H1 (cell line): ENCODE results near the gene CCDC9B. TPM values are rescaled to one million over a fixed set of nuclear protein-coding genes. Genes with fewer than 3 reads are reported as not detected.

ENCODE experiments used
- CTCF ChIA-PET: fragments of 300-600 bp; sonication (Branson Sonifier 250); formaldehyde crosslinking; loops from one replicate; lab custom pipeline; 2021; ENCODE audit not compliant: partially characterized antibody; lab: Charles Lee
- POLR2A ChIA-PET: fragments of 300-600 bp; sonication (Branson Sonifier 250); formaldehyde crosslinking; loops from one replicate; lab custom pipeline; 2021; ENCODE audit warnings: inconsistent platforms; ENCODE audit not compliant: partially characterized antibody; lab: Charles Lee
- DNase-seq, 2 experiments: peaks; one replicate each; pipeline versions ENCODE4 v3.0.0 to v3.0.0-alpha.2; 2010 to 2022; ENCODE audit warnings: low spot score in 2 of 2, low read depth in 1 of 2, mixed read lengths in 1 of 2
- FAIRE-seq: peaks from 2 replicates; lab custom pipeline; 2011; peaks lifted over from hg19 to GRCh38; lab: Jason Lieb, UNC
- H2AFZ ChIP-seq: 2 replicates; pipeline ENCODE4 v1.8.1; 2012; ENCODE audit warnings: low read length, inconsistent platforms
- H2AK5ac ChIP-seq: 2 replicates; pipeline ENCODE4 v1.6.1; 2013; ENCODE audit warnings: low read depth, low read length
- H2BK120ac ChIP-seq: replicated peaks from 2 replicates; pipeline ENCODE3; 2013; ENCODE audit warnings: low read depth, low read length, inconsistent platforms
- H2BK12ac ChIP-seq: 2 replicates; pipeline ENCODE4 v1.6.1; 2013; ENCODE audit warnings: low read depth, low read length
- H2BK15ac ChIP-seq: 2 replicates; pipeline ENCODE4 v1.6.1; 2013; ENCODE audit warnings: low read length
- H2BK20ac ChIP-seq: 2 replicates; pipeline ENCODE4 v1.6.1; 2013; ENCODE audit warnings: low read length
- H2BK5ac ChIP-seq: 2 replicates; pipeline ENCODE4 v1.6.1; 2013; ENCODE audit warnings: low read depth, low read length
- H3K14ac ChIP-seq: 2 replicates; pipeline ENCODE4 v1.6.1; 2013; ENCODE audit warnings: inconsistent platforms; ENCODE audit not compliant: insufficient read length
- H3K18ac ChIP-seq: 2 replicates; pipeline ENCODE4 v1.6.1; 2013; ENCODE audit warnings: low read length; ENCODE audit errors: extremely low read depth
- H3K23ac ChIP-seq: 2 replicates; pipeline ENCODE4 v1.6.1; 2013; ENCODE audit warnings: inconsistent platforms; ENCODE audit not compliant: insufficient read length
- H3K23me2 ChIP-seq: 2 replicates; pipeline ENCODE4 v1.6.1; 2013; ENCODE audit warnings: low read depth, low read length
- H3K27ac ChIP-seq: 2 replicates; pipeline ENCODE4 v1.6.1; 2011; ENCODE audit warnings: low read depth, low read length, inconsistent platforms
- H3K27me3 ChIP-seq, 4 experiments: replicated peaks in 1 of 4; 1 replicate in 1 of 4; 2 replicates in 3 of 4; pipeline versions ENCODE4 v1.6.1 to v1.8.1; 2011 to 2013; ENCODE audit warnings: low read length in 3 of 4, mild to moderate bottlenecking in 3 of 4, inconsistent platforms in 2 of 4, mixed read lengths in 2 of 4, moderate library complexity in 1 of 4; ENCODE audit not compliant: control insufficient read depth in 3 of 4, insufficient read depth in 3 of 4; ENCODE audit errors: extremely low read depth in 1 of 4
- H3K36me3 ChIP-seq, 4 experiments: 2 replicates each; pipeline versions ENCODE4 v1.6.1 to v1.8.1; 2011 to 2013; ENCODE audit warnings: mild to moderate bottlenecking in 4 of 4, low read length in 3 of 4, moderate library complexity in 2 of 4, control low read depth in 1 of 4, inconsistent platforms in 1 of 4; ENCODE audit not compliant: insufficient read depth in 4 of 4, control insufficient read depth in 2 of 4
- H3K4ac ChIP-seq: replicated peaks from 2 replicates; pipeline ENCODE3; 2013; ENCODE audit warnings: low read length, low read depth, mixed read lengths, inconsistent platforms; ENCODE audit not compliant: insufficient read length
- H3K4me1 ChIP-seq, 4 experiments: replicated peaks in 1 of 4; 1 replicate in 1 of 4; 2 replicates in 3 of 4; pipeline versions ENCODE4 v1.6.1 to v1.8.1; 2011 to 2013; ENCODE audit warnings: low read length in 3 of 4, inconsistent platforms in 2 of 4, mixed read lengths in 1 of 4; ENCODE audit not compliant: insufficient read depth in 4 of 4, control insufficient read depth in 3 of 4
- H3K4me2 ChIP-seq, 2 experiments: 2 replicates each; pipeline versions ENCODE4 v1.6.1 to v1.8.1; 2011 to 2013; ENCODE audit warnings: low read depth in 2 of 2, low read length in 2 of 2, control low read depth in 1 of 2, inconsistent platforms in 1 of 2, mild to moderate bottlenecking in 1 of 2; ENCODE audit not compliant: insufficient read depth in 1 of 2
- H3K4me3 ChIP-seq, 4 experiments: fragments of 200-600, 300-600 bp in 1 of 4; sonication (generic), shearing (Covaris generic), sonication (Bioruptor Twin) in 1 of 4; 2 replicates each; pipeline versions ENCODE4 v1.5.1 to v1.8.1; 2011 to 2016; ENCODE audit warnings: low read length in 4 of 4, low read depth in 3 of 4, control low read depth in 2 of 4, inconsistent platforms in 2 of 4, mild to moderate bottlenecking in 2 of 4, mixed read lengths in 1 of 4, moderate library complexity in 1 of 4; ENCODE audit not compliant: insufficient read depth in 2 of 4; ENCODE audit errors: extremely low read depth in 1 of 4
- H3K56ac ChIP-seq: replicated peaks from 2 replicates; pipeline ENCODE3; 2013; ENCODE audit warnings: low read depth, mild to moderate bottlenecking, mixed read lengths, low read length, inconsistent platforms; ENCODE audit not compliant: insufficient read length
- H3K79me1 ChIP-seq: 2 replicates; pipeline ENCODE4 v1.6.1; 2013; ENCODE audit warnings: low read depth, low read length, control low read depth
- H3K79me2 ChIP-seq, 2 experiments: 2 replicates each; pipeline versions ENCODE4 v1.6.1 to v1.8.1; 2012 to 2013; ENCODE audit warnings: low read length in 2 of 2, mild to moderate bottlenecking in 2 of 2, inconsistent platforms in 1 of 2; ENCODE audit not compliant: insufficient read depth in 2 of 2, control insufficient read depth in 1 of 2
- H3K9ac ChIP-seq, 4 experiments: replicated peaks in 1 of 4; 1 replicate in 1 of 4; 2 replicates in 3 of 4; pipeline versions ENCODE4 v1.6.1 to v1.8.1; 2011 to 2013; ENCODE audit warnings: low read depth in 3 of 4, low read length in 3 of 4, control low read depth in 2 of 4, mild to moderate bottlenecking in 2 of 4, moderate library complexity in 2 of 4, inconsistent platforms in 1 of 4; ENCODE audit errors: extremely low read depth in 1 of 4
- H3K9me3 ChIP-seq, 2 experiments: 2 replicates each; pipeline versions ENCODE4 v1.6.1 to v1.8.1; 2012 to 2013; ENCODE audit warnings: mild to moderate bottlenecking in 2 of 2, moderate library complexity in 2 of 2, control low read depth in 1 of 2, inconsistent platforms in 1 of 2, low read depth in 1 of 2, low read length in 1 of 2, mixed read lengths in 1 of 2; ENCODE audit not compliant: insufficient read depth in 2 of 2
- H4K20me1 ChIP-seq, 2 experiments: replicated peaks in 1 of 2; 2 replicates each; pipeline versions ENCODE3 to v1.8.1; 2011 to 2013; ENCODE audit warnings: inconsistent platforms in 2 of 2, low read length in 2 of 2, mild to moderate bottlenecking in 1 of 2; ENCODE audit not compliant: insufficient read depth in 2 of 2, control insufficient read depth in 1 of 2
- H4K5ac ChIP-seq: 2 replicates; pipeline ENCODE4 v1.6.1; 2013; ENCODE audit warnings: low read length, low read depth, mixed read lengths, inconsistent platforms; ENCODE audit not compliant: insufficient read length
- H4K8ac ChIP-seq: 2 replicates; pipeline ENCODE4 v1.8.0; 2013; ENCODE audit warnings: mild to moderate bottlenecking, moderate library complexity, low read length, inconsistent platforms; ENCODE audit not compliant: insufficient read depth; ENCODE audit errors: extremely low read depth
- H4K91ac ChIP-seq: replicated peaks from 2 replicates; pipeline ENCODE3; 2013; ENCODE audit warnings: low read length, mixed read lengths, inconsistent platforms; ENCODE audit not compliant: insufficient read length
- CBX5 ChIP-seq: fragments of 300-800, 300-1000 bp; sonication (generic); IDR thresholded peaks from 2 replicates; pipeline ENCODE4 v1.7.1; 2016; ENCODE audit warnings: antibody characterized with exemption, low read length, low read depth
- CHD2 ChIP-seq: IDR thresholded peaks from 2 replicates; pipeline ENCODE4 v1.6.1; 2012; ENCODE audit warnings: low read length, improper control_type of control experiment
- CREB1 ChIP-seq: IDR thresholded peaks from 2 replicates; pipeline ENCODE4 v1.6.1; 2012; ENCODE audit warnings: inconsistent platforms
- EGR1 ChIP-seq: IDR thresholded peaks from 2 replicates; pipeline ENCODE4 v1.6.1; 2011; ENCODE audit warnings: low read depth, low read length, borderline replicate concordance
- JUND ChIP-seq: IDR thresholded peaks from 2 replicates; pipeline ENCODE4 v1.6.1; 2011; ENCODE audit warnings: mild to moderate bottlenecking, improper control_type of control experiment, low read length
- POU5F1 ChIP-seq: IDR thresholded peaks from 2 replicates; pipeline ENCODE4 v1.6.1; 2011; ENCODE audit warnings: low read depth, mild to moderate bottlenecking, low read length, moderate library complexity
- RXRA ChIP-seq: IDR thresholded peaks from 2 replicates; pipeline ENCODE4 v1.6.1; 2011; ENCODE audit warnings: low read depth, mild to moderate bottlenecking, low read length, moderate library complexity; ENCODE audit not compliant: insufficient read depth
- SP1 ChIP-seq: IDR thresholded peaks from 2 replicates; pipeline ENCODE4 v1.6.1; 2011; ENCODE audit warnings: low read depth, low read length
- TAF7 ChIP-seq: optimal IDR thresholded peaks from 2 replicates; pipeline ENCODE3; 2011; ENCODE audit warnings: low read depth, mild to moderate bottlenecking, inconsistent platforms, low read length, moderate library complexity, borderline replicate concordance
- TCF12 ChIP-seq: IDR thresholded peaks from 2 replicates; pipeline ENCODE4 v1.6.1; 2011; ENCODE audit warnings: low read depth, mild to moderate bottlenecking, low read length
- ZNF274 ChIP-seq: IDR thresholded peaks from 2 replicates; pipeline ENCODE4 v1.7.0; 2012; ENCODE audit warnings: low read length, borderline replicate concordance; ENCODE audit errors: extremely low read depth
- WGBS, 2 experiments: shearing (Covaris generic) in 1 of 2; methylation state at CpG; one replicate each; pipeline versions ENCODE4 v1.1.6 to v1.1.7; 2013 to 2015; ENCODE audit warnings: low lambda C conversion rate in 2 of 2, mixed read lengths in 2 of 2, inconsistent platforms in 1 of 2, low coverage in 1 of 2, missing lambda C conversion rate in 1 of 2; ENCODE audit not compliant: insufficient replicate concordance in 2 of 2, insufficient coverage in 1 of 2, insufficient read length in 1 of 2; ENCODE audit errors: extremely low coverage in 1 of 2, missing lambda C conversion rate in 1 of 2; 5-methylcytosine and 5-hydroxymethylcytosine counted together
- polyA plus RNA-seq, 7 experiments: library from polyadenylated mRNA; depleted of rRNA in 3 of 7; stranded (reverse) in 5 of 7; unstranded in 2 of 7; fragments of >200 nt in 5 of 7; fragments of 200-250 nt in 2 of 7; gene quantifications; 1 replicate in 5 of 7; 2 replicates in 1 of 7; 4 replicates in 1 of 7; pipeline versions ENCODE4 v1.2.1 to v1.2.3, GENCODE V29; 2011 to 2013; ENCODE audit warnings: missing spikeins in 2 of 7, mixed read lengths in 2 of 7
- total RNA-seq: library from RNA; stranded (reverse); fragmentation: NEBNext Ultra II Directional; extraction: Animal tissue kit (Norgen Biotek cat#: 25700); gene quantifications from 2 replicates; pipeline ENCODE4 v1.2.1, GENCODE V29; 2021
- TF ChIP-seq, protein P1 (sequence below): IDR thresholded peaks from 2 replicates; pipeline ENCODE4 v1.6.1; 2012; ENCODE audit warnings: low read length, inconsistent platforms

CCDC9B gene
- total and polyA plus RNA-seq, 2 of the 8 experiments (the other 6 are each of a cell fraction or from before 2014, with no cell fraction given) = 0.45 to 0.78 TPM

DNA sequence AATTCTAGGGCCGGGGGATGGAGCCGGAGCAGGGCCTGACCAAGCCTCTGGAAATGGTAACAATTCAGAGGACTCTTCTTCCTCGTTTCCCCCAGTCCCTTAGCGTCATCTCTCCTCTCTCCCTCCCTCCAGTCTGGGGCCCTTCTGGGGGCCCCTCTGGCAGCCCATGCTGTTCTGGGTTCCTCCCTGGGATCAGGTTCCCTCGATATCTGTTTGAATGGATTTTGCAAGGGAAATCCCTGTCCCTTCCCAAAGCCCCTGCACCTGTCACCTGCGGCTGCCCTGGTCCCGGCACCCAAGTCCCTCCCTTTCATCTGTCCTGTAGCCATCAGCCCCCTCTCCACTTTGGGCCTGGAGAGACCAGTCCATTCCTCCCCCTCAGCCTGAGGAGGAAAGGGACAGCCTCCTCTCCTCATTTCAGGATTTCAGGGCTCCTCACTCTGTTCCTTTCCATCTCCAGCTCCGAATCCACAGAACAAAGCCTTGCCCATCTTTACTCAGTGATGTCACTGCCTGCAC, 31.3 kb downstream of the CCDC9B start:
- Histone ChIP-seq H3K9me3 (no peaks in the 10 kb centered on the region), H3K14ac (no peak overlapping the region), H2BK15ac (peak overlapping the region; percentile 31; the same call in 1 of the 2 replicates), H3K23ac (no peak overlapping the region), H3K4me3 (no peak overlapping the region), H4K91ac (no peak overlapping the region), H3K36me3 (no peaks in the 10 kb centered on the region), H4K5ac (no peak overlapping the region), H2BK5ac (no peak overlapping the region), H2BK12ac (peak overlapping the region; percentile 75; the same call in 1 of the 2 replicates), H2BK120ac (no peak overlapping the region), H3K4ac (no peak overlapping the region), H3K9ac (no peak overlapping the region), H3K79me1 (no peaks in the 10 kb centered on the region), H3K79me2 (no peaks in the 10 kb centered on the region), H2AK5ac (no peak overlapping the region), H3K23me2 (no peaks in the 10 kb centered on the region; the same call in 1 of the 2 replicates), H4K8ac (no peak overlapping the region), H2BK20ac (peak overlapping the region; percentile 93; the same call in 1 of the 2 replicates), H2AFZ (no peak overlapping the region), H3K27me3 (peaks cover 0 to 6% (median 0%) of the 10 kb centered on the region in 4 experiments; a peak in 3 of 7 replicates), H3K27ac (no peak overlapping the region), H3K56ac (no peak overlapping the region), H3K18ac (no peak overlapping the region), H3K4me2 (no peak overlapping the region), H3K4me1 (peaks cover 0 to 29% (median 21%) of the 10 kb centered on the region in 4 experiments; a peak in 6 of 7 replicates), H4K20me1 (peaks cover 1 to 4% of the 10 kb centered on the region in 2 experiments)
- FAIRE-seq (no peak), DNase-seq (no peak)
- POLR2A ChIA-PET = interaction anchor here (0.8 to 6.0 kb wide), 9 partner anchors 14 to 111 kb away, joined by 3 to 29 read pairs (median 9); partner anchors contain the start of genes ANKRD63 and INAFM2
- WGBS, 2 experiments = 72% methylated on average over 8 of the region's 8 CpGs; no CpG with 5 or more reads in 1 of the 2 experiments
- CTCF ChIA-PET = interaction anchor here (0.5 to 23.9 kb wide), 25 partner anchors 8 to 218 kb away, joined by 3 to 584 read pairs (median 10); partner anchors contain the start of genes ANKRD63, CCDC9B, INAFM2 and PAK6
- TF ChIP-seq TCF12 = no peak
- no peak for TF ChIP-seq POU5F1
- TF ChIP-seq CREB1 = no peak
- no peak for TF ChIP-seq ZNF274
- TF ChIP-seq JUND = no peak
- TF ChIP-seq CBX5 = no peak
- no peak for TF ChIP-seq EGR1
- no peak for TF ChIP-seq TAF7
- TF ChIP-seq, protein P1, sequence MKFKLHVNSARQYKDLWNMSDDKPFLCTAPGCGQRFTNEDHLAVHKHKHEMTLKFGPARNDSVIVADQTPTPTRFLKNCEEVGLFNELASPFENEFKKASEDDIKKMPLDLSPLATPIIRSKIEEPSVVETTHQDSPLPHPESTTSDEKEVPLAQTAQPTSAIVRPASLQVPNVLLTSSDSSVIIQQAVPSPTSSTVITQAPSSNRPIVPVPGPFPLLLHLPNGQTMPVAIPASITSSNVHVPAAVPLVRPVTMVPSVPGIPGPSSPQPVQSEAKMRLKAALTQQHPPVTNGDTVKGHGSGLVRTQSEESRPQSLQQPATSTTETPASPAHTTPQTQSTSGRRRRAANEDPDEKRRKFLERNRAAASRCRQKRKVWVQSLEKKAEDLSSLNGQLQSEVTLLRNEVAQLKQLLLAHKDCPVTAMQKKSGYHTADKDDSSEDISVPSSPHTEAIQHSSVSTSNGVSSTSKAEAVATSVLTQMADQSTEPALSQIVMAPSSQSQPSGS = no peak
- no peak for TF ChIP-seq CHD2
- TF ChIP-seq RXRA = no peak
- TF ChIP-seq SP1 = no peak
